ENCODE data around the gene ATP9A. TPM values are rescaled to one million over a fixed set of nuclear protein-coding genes. Genes with fewer than 3 reads are reported as not detected.

The ATP9A gene
- total RNA-seq, 1 experiment from 2014 or later = 31.3 TPM

GRCh38 chr20:51668515-51668914, 99.7 kb downstream of the ATP9A start:
- TSS peak; percentile 38 for BruUV-seq (replicated peaks)
- H3K36me3 ChIP-seq (ENCODE audit: low read depth, low read length) = peaks cover 23% of the 10 kb centered on the region; the same call in 1 of the 2 replicates
- TF ChIP-seq CTCF (conservative IDR thresholded peaks at IDR 0.05; ENCODE audit: low read depth, low read length) (no peak), EZH2 (IDR thresholded peaks at IDR 0.05; ENCODE audit: low read length, unreplicated experiment) (no peak), EZH2phosphoT487 (IDR thresholded peaks at IDR 0.05; ENCODE audit: borderline replicate concordance, low read length) (no peak)
- no peak overlapping the region for H2AFZ ChIP-seq (ENCODE audit: low read length)
- H3K4me3 ChIP-seq (ENCODE audit: low read length) = no peak overlapping the region
- H3F3A ChIP-seq (ENCODE audit: low read length, unreplicated experiment) = peaks cover 13% of the 10 kb centered on the region
- H3K4me2 ChIP-seq (ENCODE audit: low read length) = no peak overlapping the region
- H3K9me3 ChIP-seq (ENCODE audit: low read length) = no peaks in the 10 kb centered on the region
- no peaks in the 10 kb centered on the region for H3K9me2 ChIP-seq (replicated peaks; ENCODE audit: low read length)
- ChIA-PET POLR2A (ENCODE audit: unreplicated experiment) (no interaction called here), CTCF (no interaction called here)
- ATAC-seq (no peak), DNase-seq (no peak)
- intact Hi-C loops (cut with micrococcal nuclease) = loop anchor here (10.0 kb wide), 1 partner anchor 316 kb away; no protein-coding TSS in a partner anchor
- no peaks in the 10 kb centered on the region for H3K27me3 ChIP-seq (ENCODE audit: low read length)
- no peak overlapping the region for H3K9ac ChIP-seq (ENCODE audit: low read length)
- H3K4me1 ChIP-seq (ENCODE audit: insufficient read depth, low read length) = peaks cover 38% of the 10 kb centered on the region
- no peaks in the 10 kb centered on the region for H3K79me2 ChIP-seq (ENCODE audit: low read length)
- H3K27ac ChIP-seq (ENCODE audit: low read length) = no peak overlapping the region
- H4K20me1 ChIP-seq (ENCODE audit: low read length) = no peaks in the 10 kb centered on the region

DNA sequence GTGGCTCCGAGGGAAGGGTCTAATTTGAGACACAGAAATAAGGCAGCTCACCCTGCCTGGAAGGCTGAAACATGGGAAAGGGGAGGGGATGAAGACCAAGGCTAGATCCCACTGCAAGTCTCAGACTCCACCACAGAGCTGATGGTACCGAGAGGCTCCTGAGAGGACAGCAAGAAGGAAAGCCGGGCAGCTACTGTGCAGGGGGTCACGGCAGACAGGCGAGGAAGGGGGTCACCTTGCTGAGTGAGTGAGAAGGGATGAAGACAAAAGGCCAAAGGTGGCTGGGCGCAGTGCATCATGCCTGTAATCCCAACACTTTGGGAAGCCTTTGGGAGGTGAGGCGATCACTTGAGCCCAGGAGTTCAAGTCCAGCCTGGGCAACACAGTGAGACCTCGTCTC, 100.7 kb downstream of the ATP9A start:
- Histone ChIP-seq H3K9me2 (replicated peaks; ENCODE audit: low read length) (no peaks in the 10 kb centered on the region), H3K27ac (ENCODE audit: low read length) (peak overlapping the region; percentile 89), H2AFZ (ENCODE audit: low read length) (no peak overlapping the region), H3K9me3 (ENCODE audit: low read length) (no peaks in the 10 kb centered on the region), H3F3A (ENCODE audit: low read length, unreplicated experiment) (peaks cover 13% of the 10 kb centered on the region), H4K20me1 (ENCODE audit: low read length) (no peaks in the 10 kb centered on the region), H3K4me1 (ENCODE audit: insufficient read depth, low read length) (peaks cover 38% of the 10 kb centered on the region), H3K27me3 (ENCODE audit: low read length) (no peaks in the 10 kb centered on the region), H3K4me3 (ENCODE audit: low read length) (no peak overlapping the region), H3K36me3 (ENCODE audit: low read depth, low read length) (peaks cover 23% of the 10 kb centered on the region; the same call in 1 of the 2 replicates), H3K9ac (ENCODE audit: low read length) (peak overlapping the region; percentile 19; the same call in 1 of the 2 replicates), H3K4me2 (ENCODE audit: low read length) (no peak overlapping the region), H3K79me2 (ENCODE audit: low read length) (no peaks in the 10 kb centered on the region)
- intact Hi-C loops (cut with micrococcal nuclease) = loop anchor here (1.0 to 10.0 kb wide), 2 partner anchors 77 to 317 kb away; no protein-coding TSS in a partner anchor
- ChIA-PET POLR2A (ENCODE audit: unreplicated experiment) (interaction anchor here (0.6 to 2.6 kb wide), 4 partner anchors 29 to 524 kb away, joined by 3 to 19 read pairs (median 4); no protein-coding TSS in a partner anchor), CTCF (interaction anchor here (1.0 to 1.8 kb wide), 3 partner anchors 28 to 34 kb away, joined by 3 to 11 read pairs (median 4); no protein-coding TSS in a partner anchor)
- no TSS peak for BruUV-seq (replicated peaks)
- TF ChIP-seq CTCF (conservative IDR thresholded peaks at IDR 0.05; ENCODE audit: low read depth, low read length) (no peak), EZH2phosphoT487 (IDR thresholded peaks at IDR 0.05; ENCODE audit: borderline replicate concordance, low read length) (no peak), EZH2 (IDR thresholded peaks at IDR 0.05; ENCODE audit: low read length, unreplicated experiment) (no peak)
- no peak for DNase-seq
- ATAC-seq = peak; percentile 2; the same call in 1 of the 2 replicates

DNA sequence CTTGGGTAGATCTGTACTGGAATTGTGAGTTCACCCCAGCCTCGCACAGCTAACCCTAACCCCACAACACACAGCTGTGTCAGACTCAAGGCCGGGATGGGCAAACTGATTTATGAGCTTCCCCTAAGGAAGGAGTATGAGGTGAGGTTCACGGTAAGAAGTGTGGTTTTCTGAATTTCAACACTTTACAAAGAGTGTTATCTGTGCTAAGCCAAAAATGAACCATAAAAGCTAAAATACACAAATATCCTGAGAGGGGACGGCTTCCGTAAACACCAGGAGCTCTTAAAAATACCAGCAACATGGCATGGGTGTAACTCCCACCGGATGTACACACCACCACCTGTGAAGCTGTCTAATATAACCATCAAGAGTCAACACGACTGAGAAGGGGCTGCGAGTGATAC, 101.2 kb downstream of the ATP9A start:
- POLR2A ChIA-PET (ENCODE audit: unreplicated experiment) = interaction anchor here (0.6 to 2.6 kb wide), 4 partner anchors 29 to 524 kb away, joined by 3 to 19 read pairs (median 4); no protein-coding TSS in a partner anchor
- peak; percentile 61 for ATAC-seq
- no TSS peak for BruUV-seq (replicated peaks)

More for the DNA sequence above, 101.2 kb downstream of the ATP9A start:
- peaks cover 42% of the 10 kb centered on the region for H3K4me1 ChIP-seq (ENCODE audit: insufficient read depth, low read length)
- no peak for TF ChIP-seq EZH2 (IDR thresholded peaks at IDR 0.05; ENCODE audit: low read length, unreplicated experiment)
- H4K20me1 ChIP-seq (ENCODE audit: low read length) = no peaks in the 10 kb centered on the region
- no peaks in the 10 kb centered on the region for H3K79me2 ChIP-seq (ENCODE audit: low read length)
- H3K4me2 ChIP-seq (ENCODE audit: low read length) = peak overlapping the region; percentile 3; the same call in 1 of the 2 replicates
- intact Hi-C loops (cut with micrococcal nuclease) = loop anchor here (1.0 to 10.0 kb wide), 2 partner anchors 77 to 318 kb away; no protein-coding TSS in a partner anchor
- no peak overlapping the region for H3K4me3 ChIP-seq (ENCODE audit: low read length)
- no peak overlapping the region for H2AFZ ChIP-seq (ENCODE audit: low read length)
- peaks cover 15% of the 10 kb centered on the region for H3F3A ChIP-seq (ENCODE audit: low read length, unreplicated experiment)
- H3K9me2 ChIP-seq (replicated peaks; ENCODE audit: low read length) = no peaks in the 10 kb centered on the region
- peak overlapping the region; percentile 63 for H3K9ac ChIP-seq (ENCODE audit: low read length)
- DNase-seq = peak; percentile 81
- H3K27me3 ChIP-seq (ENCODE audit: low read length) = no peaks in the 10 kb centered on the region
- H3K27ac ChIP-seq (ENCODE audit: low read length) = peak overlapping the region; percentile 89
- CTCF ChIA-PET = interaction anchor here (1.0 to 1.8 kb wide), 3 partner anchors 29 to 34 kb away, joined by 3 to 11 read pairs (median 4); no protein-coding TSS in a partner anchor
- H3K9me3 ChIP-seq (ENCODE audit: low read length) = no peaks in the 10 kb centered on the region
- H3K36me3 ChIP-seq (ENCODE audit: low read depth, low read length) = peaks cover 23% of the 10 kb centered on the region; the same call in 1 of the 2 replicates

Measured in PC-3 (cell line).